GM18951 (cell line): Measurements from ENCODE around the gene CLEC16A.
A peak's percentile ranks its signal among the peaks of the same experiment; 100 is the strongest.
"Not testable (repeated sequence)": the region's sequence is repeated elsewhere in the genome, so short reads cannot be mapped to it uniquely, and the experiment has no call there.

Source experiments
- POLR2A ChIP-seq: IDR thresholded peaks from 4 replicates; pipeline ENCODE4 v1.6.1; 2011; ENCODE audit warnings: mild to moderate bottlenecking; ENCODE audit not compliant: insufficient read length, insufficient read depth; ENCODE audit errors: extremely low read depth
- in situ Hi-C: fragments of 300-500 bp; cut with MboI; formaldehyde crosslinking; loops from one replicate; pipeline ENCODE4 v1.12.0; 2022; ENCODE audit warnings: low sequenced_read_pairs, mixed read lengths, inconsistent platforms; ENCODE audit not compliant: unreplicated experiment

CLEC16A gene

GRCh38 chr16:11211977-11212797, 267.8 kb downstream of the CLEC16A start:
- no peak for TF ChIP-seq POLR2A
- in situ Hi-C loops: no loop called here

GRCh38 chr16:11212798-11213196, 268.4 kb downstream of the CLEC16A start:
- in situ Hi-C loops: no loop called here
- no peak for TF ChIP-seq POLR2A

DNA sequence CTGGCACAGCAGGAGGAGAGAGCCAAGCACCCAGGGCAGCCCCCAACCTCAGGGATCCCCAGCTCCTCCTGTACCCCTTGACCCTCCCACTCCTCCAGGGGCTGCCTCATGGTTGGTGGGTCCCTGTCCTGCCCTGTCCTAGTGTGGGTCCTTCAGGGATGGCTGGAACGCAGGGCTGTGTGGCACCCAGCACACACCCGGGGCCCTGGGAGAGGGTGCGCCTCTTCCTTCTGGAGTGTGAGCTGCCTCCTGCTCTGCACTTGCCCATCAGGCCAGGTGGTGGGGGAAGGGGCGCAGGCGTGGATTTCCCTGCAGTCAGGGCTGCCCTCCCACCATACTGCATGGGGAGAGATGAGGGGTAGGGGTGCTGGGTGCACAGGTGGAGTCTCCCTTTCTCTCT, 269.0 kb downstream of the CLEC16A start:
- in situ Hi-C loops: no loop called here
- no peak for TF ChIP-seq POLR2A

GRCh38 chr16:11213799-11214198, 269.4 kb downstream of the CLEC16A start:
- no peak for TF ChIP-seq POLR2A
- in situ Hi-C loops: no loop called here

GRCh38 chr16:11215935-11216556, 271.7 kb downstream of the CLEC16A start:
- in situ Hi-C loops: no loop called here
- no peak for TF ChIP-seq POLR2A

DNA sequence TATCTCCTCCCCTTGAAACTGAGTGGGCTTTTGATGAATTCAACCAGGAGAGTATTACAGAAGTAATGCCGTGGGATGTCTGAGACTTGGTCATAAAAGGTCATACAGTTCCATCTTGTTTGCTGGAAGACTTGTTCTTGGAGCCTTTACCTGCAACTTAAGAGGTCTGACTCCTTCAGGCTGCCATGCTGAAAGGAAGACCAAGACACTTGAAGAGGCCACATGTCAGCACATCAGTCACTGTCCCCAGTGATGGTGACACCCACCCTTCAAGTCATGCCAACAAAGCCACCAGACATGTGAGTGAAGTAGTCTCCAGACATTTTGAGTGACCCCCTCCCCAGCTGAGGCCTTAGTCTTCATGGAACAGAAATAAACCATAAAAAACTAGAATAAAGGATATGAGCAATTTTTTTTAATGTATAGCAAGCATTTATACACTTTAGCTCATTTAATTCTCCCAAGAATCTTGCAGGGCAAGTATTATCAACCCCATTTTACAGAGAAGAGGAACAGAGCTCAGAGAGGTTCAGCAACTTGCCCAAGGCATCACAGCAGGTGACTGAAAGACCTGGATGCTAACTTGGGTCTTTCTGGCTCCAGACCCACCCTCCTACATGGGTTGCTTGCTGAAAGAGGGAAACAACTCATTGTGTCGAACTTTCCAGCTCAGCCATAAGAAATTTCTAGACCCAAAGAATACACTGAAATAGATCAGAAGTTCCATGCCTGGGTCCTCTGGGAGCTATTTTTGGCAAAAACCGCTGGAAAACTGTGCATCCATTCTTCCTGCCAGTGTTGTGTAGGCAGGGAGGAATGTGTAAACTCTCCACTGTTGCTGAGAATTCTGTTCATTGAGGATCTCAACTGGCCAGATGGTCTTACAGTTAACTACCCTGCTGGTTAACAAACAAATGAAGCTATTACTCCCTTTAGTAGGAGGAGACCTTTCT, 273.6 kb downstream of the CLEC16A start:
- in situ Hi-C loops: no loop called here
- TF ChIP-seq POLR2A: no peak

DNA sequence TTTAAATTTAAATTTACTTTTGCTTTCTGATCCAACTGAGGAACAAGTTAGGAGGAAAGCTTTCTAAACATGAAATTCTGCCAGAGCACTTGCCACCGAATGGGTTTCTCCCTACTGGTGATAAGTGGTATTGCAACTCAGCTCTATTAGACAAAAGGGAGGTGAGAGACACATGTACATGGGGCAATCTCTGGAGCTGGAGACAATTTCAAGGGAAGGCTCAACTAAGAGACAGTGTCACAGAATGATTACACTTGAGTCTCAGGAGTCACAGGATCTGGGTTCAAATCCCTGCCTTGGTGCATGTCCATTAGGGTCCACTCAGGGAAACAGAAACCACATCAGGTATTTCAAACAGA, 274.2 kb downstream of the CLEC16A start:
- in situ Hi-C loops: no loop called here
- no peak for TF ChIP-seq POLR2A

DNA sequence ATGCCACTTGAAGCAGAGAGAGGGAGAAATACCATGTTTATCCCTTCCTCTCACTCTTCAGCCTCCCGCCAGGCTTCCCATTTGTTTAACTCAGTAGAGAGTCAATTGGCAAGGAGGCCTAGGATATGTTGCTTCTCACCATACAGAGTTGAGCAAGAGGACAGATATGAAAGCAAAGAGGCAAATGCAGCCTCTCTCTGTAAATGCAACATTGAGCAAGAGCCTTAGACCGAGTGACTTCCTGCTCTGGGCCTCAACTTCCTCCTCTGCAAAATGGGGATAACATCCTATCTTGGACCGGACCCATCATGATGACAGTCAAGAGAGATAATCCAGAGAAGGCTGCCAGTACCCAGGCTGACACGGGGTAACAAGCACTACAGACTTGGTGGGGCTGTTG, 274.8 kb downstream of the CLEC16A start:
- no peak for TF ChIP-seq POLR2A
- in situ Hi-C loops: no loop called here

- in situ Hi-C loops: not testable (repeated sequence)
Measured at GRCh38 chr16:11220507-11220906, 276.1 kb downstream of the CLEC16A start.

- TF ChIP-seq POLR2A: peak; percentile 38
- in situ Hi-C loops: no loop called here
Measured at GRCh38 chr16:11224096-11224893, 279.9 kb downstream of the CLEC16A start.

GRCh38 chr16:11224894-11225676, 280.7 kb downstream of the CLEC16A start:
- TF ChIP-seq POLR2A: peak; percentile 42
- in situ Hi-C loops: loop anchor here (25.0 kb wide), 1 partner anchor 263 kb away; no protein-coding TSS in a partner anchor

GRCh38 chr16:11225677-11226549, 281.5 kb downstream of the CLEC16A start:
- TF ChIP-seq POLR2A: no peak
- in situ Hi-C loops: loop anchor here (25.0 kb wide), 1 partner anchor 264 kb away; no protein-coding TSS in a partner anchor
